ENCODE measurements around the gene MYLK2.
"Not testable (repeated sequence)": the region's sequence is repeated elsewhere in the genome, so short reads cannot be mapped to it uniquely, and the experiment has no call there.

Gene MYLK2

GRCh38 chr20:31815408-31816188, 3.6 kb upstream of the MYLK2 start:
- DNase-seq (ENCODE audit: low spot score), result no peak

DNA sequence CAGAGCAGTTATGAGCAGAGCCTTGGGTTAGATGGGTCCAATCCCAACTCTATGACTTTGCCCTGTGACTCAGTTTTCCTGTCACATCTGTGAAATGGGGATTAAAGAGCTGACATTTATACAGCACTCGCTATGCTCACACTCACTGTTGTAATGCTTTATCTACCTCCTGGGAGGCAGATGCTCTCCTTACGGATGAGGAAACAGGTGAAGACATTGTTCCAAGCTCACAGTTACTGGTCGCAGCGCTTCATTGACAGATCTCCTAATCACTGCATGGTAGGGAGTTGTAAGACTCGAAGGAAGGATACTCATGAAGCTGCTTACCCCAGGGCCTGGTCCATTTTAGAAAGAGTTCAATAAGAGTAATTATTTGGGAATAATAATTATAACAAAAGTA, 2.9 kb upstream of the MYLK2 start:
- DNase-seq (ENCODE audit: low spot score), result no peak

- no peak for DNase-seq (ENCODE audit: low spot score)
Measured at GRCh38 chr20:31817461-31817860, 1.7 kb upstream of the MYLK2 start.

- DNase-seq (ENCODE audit: low spot score), result no peak
Measured at GRCh38 chr20:31818376-31818908, 714 bp upstream of the MYLK2 start.

DNA sequence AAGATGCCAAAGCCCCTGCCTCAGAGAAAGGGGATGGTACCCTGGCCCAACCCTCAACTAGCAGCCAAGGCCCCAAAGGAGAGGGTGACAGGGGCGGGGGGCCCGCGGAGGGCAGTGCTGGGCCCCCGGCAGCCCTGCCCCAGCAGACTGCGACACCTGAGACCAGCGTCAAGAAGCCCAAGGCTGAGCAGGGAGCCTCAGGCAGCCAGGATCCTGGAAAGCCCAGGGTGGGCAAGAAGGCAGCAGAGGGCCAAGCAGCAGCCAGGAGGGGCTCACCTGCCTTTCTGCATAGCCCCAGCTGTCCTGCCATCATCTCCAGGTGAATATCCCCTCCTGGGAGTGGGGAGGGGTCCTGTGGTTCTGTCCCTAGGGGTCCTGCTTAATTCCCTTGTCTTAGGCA, 1.1 kb downstream of the MYLK2 start:
- DNase-seq (ENCODE audit: low spot score), result no peak

DNA sequence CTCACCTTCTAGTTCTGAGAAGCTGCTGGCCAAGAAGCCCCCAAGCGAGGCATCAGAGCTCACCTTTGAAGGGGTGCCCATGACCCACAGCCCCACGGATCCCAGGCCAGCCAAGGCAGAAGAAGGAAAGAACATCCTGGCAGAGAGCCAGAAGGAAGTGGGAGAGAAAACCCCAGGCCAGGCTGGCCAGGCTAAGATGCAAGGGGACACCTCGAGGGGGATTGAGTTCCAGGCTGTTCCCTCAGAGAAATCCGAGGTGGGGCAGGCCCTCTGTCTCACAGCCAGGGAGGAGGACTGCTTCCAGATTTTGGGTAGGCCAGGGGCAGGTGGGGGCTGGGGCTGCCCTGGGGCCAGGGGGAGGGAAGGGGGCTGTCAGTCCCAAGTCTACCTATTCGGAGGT, 2.3 kb downstream of the MYLK2 start:
- DNase-seq (ENCODE audit: low spot score), result no peak

DNA sequence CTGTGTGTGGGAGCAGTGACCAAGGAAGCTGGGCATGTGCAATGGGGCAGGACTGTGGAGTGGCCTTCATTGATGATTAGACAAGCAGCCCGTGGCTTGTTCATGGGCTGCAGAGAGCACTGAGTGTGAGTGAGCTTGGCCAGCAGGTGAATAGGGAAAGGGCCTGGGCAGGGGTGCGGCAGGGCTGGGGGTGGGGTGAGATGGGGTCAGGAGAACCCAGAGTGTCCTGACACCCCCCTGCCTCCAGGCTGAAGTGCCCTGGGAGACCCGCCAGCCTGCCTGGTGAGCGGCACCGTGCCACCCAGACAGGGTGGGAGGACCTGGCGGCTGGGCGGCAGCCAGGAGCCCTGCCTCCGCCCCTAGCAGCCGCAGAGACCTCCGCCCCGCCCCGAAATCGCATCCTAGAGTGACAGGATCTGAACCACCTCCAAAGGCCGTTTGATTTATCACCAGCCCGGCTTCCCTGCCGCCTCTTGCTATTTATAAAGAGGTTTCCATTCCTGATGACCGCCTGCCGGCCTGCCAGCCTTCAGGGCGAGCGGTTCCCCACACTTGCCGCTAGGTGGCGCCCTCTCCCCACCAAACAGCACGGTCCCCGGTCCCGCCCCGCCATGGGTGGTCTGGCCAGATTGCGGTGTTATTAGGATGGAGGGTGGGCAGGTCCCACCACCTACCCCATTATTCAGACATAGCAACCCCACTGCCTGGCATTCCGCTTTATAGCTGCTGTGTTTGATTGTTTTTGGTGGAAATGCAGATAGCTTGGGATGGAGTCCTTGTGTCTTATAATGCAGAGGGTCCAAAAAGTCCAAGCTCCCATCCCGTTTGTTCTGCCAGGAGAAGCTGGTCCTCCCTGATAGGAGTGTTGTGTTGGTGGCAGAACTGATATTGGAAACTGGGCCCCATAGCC, 3.5 kb downstream of the MYLK2 start:
- DNase-seq (ENCODE audit: low spot score), result peak; percentile 82

DNA sequence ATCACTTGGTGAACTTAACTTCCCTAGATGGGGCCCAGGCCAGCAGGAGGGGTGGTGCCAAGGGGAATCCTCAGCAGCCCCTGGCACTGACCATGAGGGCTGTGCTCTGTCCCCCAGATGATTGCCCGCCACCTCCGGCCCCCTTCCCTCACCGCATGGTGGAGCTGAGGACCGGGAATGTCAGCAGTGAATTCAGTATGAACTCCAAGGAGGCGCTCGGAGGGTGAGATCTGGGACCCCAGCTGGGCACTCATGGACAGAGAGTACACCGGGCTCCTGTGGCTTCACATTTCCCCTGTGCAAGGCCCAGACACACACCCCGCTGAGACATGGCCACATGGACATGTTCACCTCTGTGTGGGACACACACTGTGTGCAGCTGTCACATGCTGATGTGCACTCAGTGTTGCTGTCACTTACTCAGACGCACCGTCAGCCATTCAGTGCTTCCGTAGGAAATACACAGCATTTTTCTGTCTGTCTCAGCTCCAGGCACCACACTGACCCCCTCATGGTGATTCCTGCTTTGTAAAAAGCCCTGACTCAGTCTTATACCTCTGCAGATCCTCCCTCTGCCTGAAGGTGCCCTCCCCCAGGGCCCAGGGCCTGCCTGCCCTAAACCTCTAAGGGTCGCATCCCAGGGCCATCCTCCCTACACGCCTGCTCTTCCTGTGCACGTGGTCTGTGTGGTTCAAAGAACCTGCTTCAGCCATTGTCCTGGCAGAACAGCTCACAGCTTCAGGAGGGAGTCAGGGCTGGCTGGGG, 4.4 kb downstream of the MYLK2 start:
- DNase-seq (ENCODE audit: low spot score), result no peak

DNA sequence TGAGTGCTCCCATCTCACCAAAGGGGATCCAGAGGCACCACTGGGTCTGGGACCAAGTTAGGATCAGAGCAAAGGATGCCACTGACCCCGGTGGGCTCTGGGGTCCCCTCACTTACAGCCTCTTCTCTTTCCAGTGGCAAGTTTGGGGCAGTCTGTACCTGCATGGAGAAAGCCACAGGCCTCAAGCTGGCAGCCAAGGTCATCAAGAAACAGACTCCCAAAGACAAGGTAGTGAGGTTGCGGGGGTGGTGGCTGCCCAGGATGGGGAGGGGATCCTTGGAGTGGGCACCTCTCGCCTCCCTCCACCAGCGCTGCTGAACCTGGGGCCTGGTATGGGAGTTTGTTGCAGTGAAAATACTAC, 4.9 kb downstream of the MYLK2 start:
- no peak for DNase-seq (ENCODE audit: low spot score)

GRCh38 chr20:31824554-31825313, 5.6 kb downstream of the MYLK2 start:
- no peak for DNase-seq (ENCODE audit: low spot score)

DNA sequence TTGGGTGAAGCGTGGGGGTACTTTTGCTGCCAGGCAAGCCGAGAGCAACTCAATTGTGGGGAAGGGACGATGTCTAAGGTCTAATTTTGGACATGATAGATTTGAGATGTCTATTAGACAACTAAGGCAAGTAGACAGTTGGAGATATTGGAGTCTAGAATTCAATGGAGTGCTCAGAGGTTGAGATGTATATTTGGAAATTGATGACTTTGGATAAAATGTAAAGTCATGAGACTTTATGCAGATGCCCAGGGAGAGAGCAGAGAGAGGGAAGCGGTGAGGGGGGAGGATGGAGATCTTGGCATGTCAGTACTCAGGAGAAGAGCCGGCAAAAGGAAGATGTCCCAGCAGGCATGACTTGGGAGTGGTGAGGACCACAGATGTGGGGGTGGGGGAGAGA, 6.9 kb downstream of the MYLK2 start:
- DNase-seq (ENCODE audit: low spot score), result no peak

GRCh38 chr20:31827059-31827458, 7.9 kb downstream of the MYLK2 start:
- DNase-seq (ENCODE audit: low spot score), result no peak

DNA sequence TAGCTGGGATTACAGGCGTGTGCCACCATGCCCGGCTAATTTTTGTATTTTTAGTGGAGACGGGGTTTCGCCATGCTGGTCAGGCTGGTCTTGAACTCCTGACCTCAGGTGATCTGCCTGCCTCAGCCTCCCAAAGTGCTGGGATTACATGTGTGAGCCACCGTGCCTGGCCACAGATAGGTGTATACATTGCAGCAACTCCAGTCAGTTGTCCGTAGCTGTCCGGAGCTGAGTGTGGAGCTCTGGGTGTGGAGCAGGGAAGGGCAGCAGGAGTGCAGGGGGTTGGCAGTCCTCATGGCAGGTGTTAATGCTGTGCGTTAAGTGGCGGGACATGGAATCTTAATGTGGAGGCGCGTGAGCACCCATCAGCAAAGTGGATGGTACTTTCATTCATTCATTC, 8.9 kb downstream of the MYLK2 start:
- DNase-seq (ENCODE audit: low spot score), result not testable (repeated sequence)

GRCh38 chr20:31829731-31830130, 10.6 kb downstream of the MYLK2 start:
- no peak for DNase-seq (ENCODE audit: low spot score)

DNA sequence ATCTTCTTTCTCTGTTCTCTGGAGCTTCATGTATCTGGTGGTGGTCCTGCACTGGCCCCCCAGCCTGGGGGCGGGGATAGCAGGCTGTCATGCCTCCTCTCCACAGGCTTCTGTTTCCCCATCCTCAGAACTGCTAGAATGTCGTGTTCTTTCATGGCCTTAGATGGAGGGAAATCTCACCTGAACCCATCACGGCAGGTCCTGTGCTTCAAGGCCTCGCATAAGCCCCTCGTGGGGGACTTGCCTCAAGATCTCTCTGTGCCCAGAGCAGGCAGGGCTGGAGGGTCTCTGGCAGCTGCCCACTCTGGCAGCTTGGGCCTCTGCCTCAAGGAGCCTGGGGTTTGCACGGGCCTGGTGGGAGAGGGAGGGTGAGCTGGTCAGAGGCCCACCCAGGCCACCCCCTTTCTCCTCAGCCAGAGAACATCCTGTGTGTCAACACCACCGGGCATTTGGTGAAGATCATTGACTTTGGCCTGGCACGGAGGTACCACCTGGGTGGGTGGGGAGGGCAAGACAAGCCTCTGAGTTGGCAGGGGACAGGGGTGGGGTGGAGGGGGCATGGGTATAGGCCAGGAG, 11.3 kb downstream of the MYLK2 start:
- no peak for DNase-seq (ENCODE audit: low spot score)

- no peak for DNase-seq (ENCODE audit: low spot score)
Measured at GRCh38 chr20:31831211-31831610, 12.1 kb downstream of the MYLK2 start.

DNA sequence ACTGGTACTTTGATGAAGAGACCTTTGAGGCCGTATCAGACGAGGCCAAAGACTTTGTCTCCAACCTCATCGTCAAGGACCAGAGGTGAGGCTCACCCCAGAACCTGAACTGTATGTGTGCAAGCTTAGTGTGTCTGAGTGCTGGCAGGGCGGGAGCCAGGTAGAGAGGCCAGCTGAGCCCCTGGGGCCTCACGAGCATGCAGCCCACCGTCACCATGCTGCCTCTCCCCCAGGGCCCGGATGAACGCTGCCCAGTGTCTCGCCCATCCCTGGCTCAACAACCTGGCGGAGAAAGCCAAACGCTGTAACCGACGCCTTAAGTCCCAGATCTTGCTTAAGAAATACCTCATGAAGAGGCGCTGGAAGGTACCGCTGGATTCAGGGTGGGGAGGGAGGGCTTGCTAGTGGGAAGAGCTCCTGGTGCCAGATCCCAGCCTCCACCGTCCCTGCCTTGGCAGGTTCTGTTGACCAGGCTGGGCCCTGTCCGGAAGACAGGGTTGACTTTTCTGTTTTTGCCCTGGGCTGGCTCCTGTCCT, 12.7 kb downstream of the MYLK2 start:
- DNase-seq (ENCODE audit: low spot score), result no peak

GRCh38 chr20:31833130-31833930, 14.2 kb downstream of the MYLK2 start:
- DNase-seq (ENCODE audit: low spot score), result no peak

DNA sequence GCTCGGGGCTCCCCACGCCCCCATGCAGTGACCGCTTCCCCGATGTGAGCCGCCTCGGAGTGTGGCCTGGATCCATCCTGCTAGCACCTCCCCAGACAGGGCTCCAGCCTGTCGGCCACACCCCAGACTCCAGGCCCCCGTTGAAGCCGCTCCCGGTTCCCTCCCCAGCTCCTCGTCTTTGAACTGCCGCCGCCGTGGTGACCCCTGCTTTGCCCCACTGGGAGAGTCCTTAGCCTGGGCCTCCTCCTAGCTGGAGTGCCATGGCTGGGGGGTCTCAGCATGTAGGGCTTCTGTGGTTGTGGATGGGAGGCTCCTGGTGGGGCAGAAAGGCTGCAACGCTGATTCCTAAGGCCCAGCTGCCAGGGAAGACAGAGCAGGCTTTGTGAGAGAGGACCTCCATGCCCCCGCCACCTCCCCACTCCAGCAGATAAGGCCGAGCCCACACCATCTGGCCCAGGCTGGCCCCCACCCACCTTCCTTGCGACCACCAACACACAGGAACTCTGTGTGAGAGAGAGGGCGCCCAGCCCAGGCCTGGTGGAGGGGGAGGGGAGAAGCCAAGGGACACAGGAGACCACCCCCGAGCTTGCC, 14.9 kb downstream of the MYLK2 start:
- no peak for DNase-seq (ENCODE audit: low spot score)

GRCh38 chr20:31835554-31835953, 16.4 kb downstream of the MYLK2 start:
- DNase-seq (ENCODE audit: low spot score), result no peak
